Activated naive CD4-positive, alpha-beta T cell treated with anti-CD3 and anti-CD28 coated beads for 36 hours (primary cell): ENCODE results near the gene CPSF7. TPM values are rescaled to one million over a fixed set of nuclear protein-coding genes. Genes with fewer than 3 reads are reported as not detected.

Source experiments
- CTCF ChIA-PET: fragments of 350-600 bp; sonication (Branson Sonifier 250); formaldehyde crosslinking; loops from one replicate; lab custom pipeline; 2021; ENCODE audit warnings: antibody characterized with exemption; lab: Charles Lee
- DNase-seq: peaks from one replicate; pipeline ENCODE4 v3.0.0-alpha.2; 2020
- H3K27ac Mint-ChIP-seq: one replicate; pipeline ENCODE4 v1.8.0; 2021; ENCODE audit warnings: mild to moderate bottlenecking, mixed read lengths
- H3K27me3 Mint-ChIP-seq: one replicate; pipeline ENCODE4 v1.8.0; 2021; ENCODE audit warnings: low read depth, mixed read lengths
- H3K36me3 Mint-ChIP-seq: one replicate; pipeline ENCODE4 v1.8.0; 2021; ENCODE audit warnings: low read depth, mixed read lengths
- H3K4me1 Mint-ChIP-seq: one replicate; pipeline ENCODE4 v1.8.0; 2021; ENCODE audit warnings: low read depth, mixed read lengths
- H3K4me3 Mint-ChIP-seq: one replicate; pipeline ENCODE4 v1.8.0; 2021; ENCODE audit warnings: mild to moderate bottlenecking, moderate library complexity, mixed read lengths
- H3K9me3 Mint-ChIP-seq: one replicate; pipeline ENCODE4 v1.8.0; 2021; ENCODE audit warnings: mixed read lengths
- intact Hi-C: fragments of 100-400 bp; cut with micrococcal nuclease; formaldehyde crosslinking; loops from one replicate; pipeline ENCODE4 v1.15.1; 2023
- total RNA-seq, 2 experiments: library from RNA; stranded (reverse); gene quantifications; one replicate each; pipeline ENCODE4 v1.2.3, GENCODE V29; 2021

CPSF7 gene
- total RNA-seq, 2 experiments from 2014 or later = 106 to 108 TPM

DNA sequence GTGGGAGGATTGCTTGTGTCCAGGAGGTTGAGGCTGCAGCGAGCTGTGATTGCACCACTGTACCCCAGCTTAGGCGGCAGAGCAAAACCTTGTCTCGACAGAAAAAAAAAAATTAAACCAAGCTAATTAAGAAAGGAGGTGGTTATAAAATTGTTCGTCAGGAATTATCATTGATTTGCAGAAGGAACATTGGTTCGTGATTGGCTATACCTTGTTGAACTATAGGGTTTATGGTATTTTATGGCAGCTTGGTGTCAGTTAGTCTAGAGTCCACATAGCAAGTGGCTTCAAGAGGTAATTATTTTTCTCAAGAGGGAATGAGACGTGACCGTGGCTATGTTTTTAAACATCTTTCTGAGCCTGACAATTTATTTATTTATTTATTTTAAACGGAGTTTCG, 48.9 kb downstream of the CPSF7 start:
- Mint-ChIP-seq H3K4me3 (no peak overlapping the region), H3K27ac (no peak overlapping the region), H3K27me3 (no peaks in the 10 kb centered on the region), H3K9me3 (no peaks in the 10 kb centered on the region), H3K36me3 (peaks cover 5% of the 10 kb centered on the region), H3K4me1 (peaks cover 3% of the 10 kb centered on the region)
- CTCF ChIA-PET = interaction anchor here (7.3 kb wide), 1 partner anchor 44 kb away, joined by 243 read pairs; the partner anchor contains the start of genes DDB1 and TKFC
- DNase-seq = no peak
- intact Hi-C loops = loop anchor here (10.0 kb wide), 1 partner anchor 196 kb away; no protein-coding TSS in a partner anchor

DNA sequence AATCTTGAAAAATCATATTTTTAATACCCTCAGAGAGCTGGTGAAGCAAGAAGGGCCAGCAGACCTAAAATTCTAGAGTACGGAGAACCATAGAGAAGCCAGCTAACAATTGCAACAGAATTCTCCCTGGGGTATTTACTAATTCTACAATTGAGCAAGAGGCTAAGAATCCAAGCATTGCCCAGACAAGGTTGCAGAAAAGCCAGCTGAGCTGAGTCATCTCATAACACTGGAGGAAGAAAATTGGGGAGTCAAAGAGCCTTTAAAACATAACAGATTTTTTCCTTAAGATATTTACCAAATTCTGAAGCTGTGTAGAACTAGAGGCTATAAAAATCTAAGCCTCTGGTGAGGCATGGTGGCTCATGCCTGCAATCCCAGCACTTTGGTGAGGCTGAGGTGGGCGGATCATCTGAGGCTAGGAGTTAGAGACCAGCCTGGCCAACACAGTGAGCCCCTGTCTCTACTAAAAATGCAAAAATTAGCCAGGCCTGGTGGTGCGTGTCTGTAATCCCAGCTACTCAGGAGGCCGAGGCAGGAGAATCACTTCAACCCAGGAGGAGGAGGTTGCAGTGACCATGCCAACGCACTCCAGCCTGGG, 51.0 kb downstream of the CPSF7 start:
- intact Hi-C loops = no loop called here
- no peak for DNase-seq
- Mint-ChIP-seq H3K27me3 (no peaks in the 10 kb centered on the region), H3K4me3 (no peak overlapping the region), H3K4me1 (no peaks in the 10 kb centered on the region), H3K27ac (no peak overlapping the region), H3K9me3 (peaks cover 3% of the 10 kb centered on the region), H3K36me3 (peaks cover 18% of the 10 kb centered on the region)
- CTCF ChIA-PET = interaction anchor here (1.0 kb wide), 1 partner anchor 43 kb away, joined by 4 read pairs; no protein-coding TSS in a partner anchor

DNA sequence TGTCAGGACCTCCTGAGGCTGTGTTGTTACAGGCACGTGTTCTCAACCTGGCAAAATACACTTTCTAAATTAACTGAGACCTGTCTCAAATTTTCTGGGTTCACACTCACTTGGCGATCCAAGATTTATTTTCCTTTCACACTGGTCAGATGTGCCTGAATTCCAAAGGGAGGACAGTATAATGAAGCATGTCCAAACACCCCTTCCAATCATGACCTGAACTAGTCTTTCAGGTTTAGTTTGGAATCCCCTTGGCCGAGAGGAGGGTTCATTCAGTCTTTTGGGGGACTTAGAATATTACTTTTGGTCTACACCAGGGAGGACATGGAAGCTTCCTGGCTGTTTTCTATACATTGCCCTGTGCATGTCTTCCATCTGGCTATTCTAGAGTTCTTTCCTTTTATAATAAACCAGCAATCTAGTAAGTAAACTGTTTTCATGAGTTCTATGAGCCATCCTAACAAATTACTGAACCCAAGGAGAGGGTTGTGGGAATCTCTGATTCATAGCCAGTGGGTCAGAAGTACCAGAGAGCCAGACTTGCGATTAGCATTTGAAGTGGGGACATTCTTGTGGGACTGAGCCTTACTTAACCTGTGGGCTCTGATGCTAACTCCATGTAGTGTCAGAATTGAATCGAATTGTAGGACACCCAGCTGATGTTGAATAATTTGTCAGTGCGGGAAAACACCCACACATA, 52.2 kb downstream of the CPSF7 start:
- Mint-ChIP-seq H3K4me3 (no peak overlapping the region), H3K27ac (no peak overlapping the region), H3K4me1 (no peaks in the 10 kb centered on the region), H3K27me3 (no peaks in the 10 kb centered on the region), H3K36me3 (peaks cover 21% of the 10 kb centered on the region), H3K9me3 (peaks cover 3% of the 10 kb centered on the region)
- CTCF ChIA-PET = interaction anchor here (3.6 kb wide), 1 partner anchor 41 kb away, joined by 15 read pairs; no protein-coding TSS in a partner anchor
- intact Hi-C loops = no loop called here
- no peak for DNase-seq

DNA sequence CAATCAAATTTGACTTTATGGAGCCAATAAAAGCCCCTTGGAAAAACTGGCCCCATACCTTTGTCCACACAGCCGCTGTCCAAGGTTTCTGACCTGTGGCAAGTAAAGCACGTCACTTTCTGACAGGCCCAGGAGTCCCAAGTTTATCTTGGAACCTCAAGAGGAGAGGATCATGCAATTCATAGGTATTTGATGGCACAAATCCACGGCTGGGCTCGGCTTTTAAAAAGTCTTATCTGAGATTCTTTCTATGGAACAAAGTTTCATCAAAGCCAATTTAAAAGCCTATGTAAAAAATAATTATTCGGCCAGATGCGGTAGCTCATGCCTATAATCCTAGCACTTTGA, 54.0 kb downstream of the CPSF7 start:
- CTCF ChIA-PET = interaction anchor here (3.6 kb wide), 2 partner anchors 10 to 39 kb away, joined by 15 to 18 read pairs; no protein-coding TSS in a partner anchor
- peaks cover 26% of the 10 kb centered on the region for H3K36me3 Mint-ChIP-seq
- H3K27me3 Mint-ChIP-seq = no peaks in the 10 kb centered on the region
- intact Hi-C loops = no loop called here
- no peaks in the 10 kb centered on the region for H3K4me1 Mint-ChIP-seq
- H3K9me3 Mint-ChIP-seq = peaks cover 3% of the 10 kb centered on the region
- H3K4me3 Mint-ChIP-seq = no peak overlapping the region
- DNase-seq = no peak
- no peak overlapping the region for H3K27ac Mint-ChIP-seq

DNA sequence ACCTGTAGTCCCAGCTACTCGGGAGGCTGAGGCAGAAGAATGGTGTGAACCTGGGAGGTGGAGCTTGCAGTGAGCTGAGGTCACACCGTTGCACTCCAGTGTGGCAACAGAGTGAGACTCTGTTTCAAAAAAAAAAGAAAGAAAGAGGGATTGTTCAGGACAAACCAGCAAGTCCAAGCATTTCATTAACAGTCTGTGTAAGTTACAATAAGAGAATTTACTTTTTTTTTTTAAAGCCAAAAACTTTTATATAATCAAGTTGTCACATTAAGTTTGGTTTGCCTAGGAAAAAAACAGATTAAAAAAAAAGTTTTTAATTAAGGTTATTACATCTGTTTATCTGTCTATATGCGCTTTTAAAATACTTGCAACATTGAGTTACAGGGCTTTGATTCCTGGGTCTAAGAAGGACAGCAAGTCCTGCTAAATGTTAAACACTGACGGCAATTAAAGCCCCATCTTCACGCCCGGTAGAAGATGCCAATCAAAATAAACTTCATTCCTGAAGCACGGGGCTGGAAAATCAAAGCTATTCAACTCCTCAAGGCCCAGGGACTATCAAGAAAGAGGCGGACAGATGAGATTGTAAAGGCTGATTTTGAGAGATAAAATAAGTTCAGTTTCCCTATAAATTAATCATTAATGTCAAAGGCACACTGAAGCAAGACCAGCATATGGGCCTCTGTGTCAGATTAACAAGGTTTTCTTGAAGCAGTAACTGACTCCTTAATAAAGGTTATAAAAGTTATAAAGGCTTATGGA, 56.9 kb downstream of the CPSF7 start:
- H3K9me3 Mint-ChIP-seq = peaks cover 3% of the 10 kb centered on the region
- no peak overlapping the region for H3K4me3 Mint-ChIP-seq
- H3K4me1 Mint-ChIP-seq = no peaks in the 10 kb centered on the region
- peaks cover 34% of the 10 kb centered on the region for H3K36me3 Mint-ChIP-seq
- intact Hi-C loops = no loop called here
- DNase-seq = no peak
- CTCF ChIA-PET = interaction anchor here (0.8 to 1.3 kb wide), 2 partner anchors 13 to 37 kb away, joined by 3 to 4 read pairs; no protein-coding TSS in a partner anchor
- no peaks in the 10 kb centered on the region for H3K27me3 Mint-ChIP-seq
- no peak overlapping the region for H3K27ac Mint-ChIP-seq

DNA sequence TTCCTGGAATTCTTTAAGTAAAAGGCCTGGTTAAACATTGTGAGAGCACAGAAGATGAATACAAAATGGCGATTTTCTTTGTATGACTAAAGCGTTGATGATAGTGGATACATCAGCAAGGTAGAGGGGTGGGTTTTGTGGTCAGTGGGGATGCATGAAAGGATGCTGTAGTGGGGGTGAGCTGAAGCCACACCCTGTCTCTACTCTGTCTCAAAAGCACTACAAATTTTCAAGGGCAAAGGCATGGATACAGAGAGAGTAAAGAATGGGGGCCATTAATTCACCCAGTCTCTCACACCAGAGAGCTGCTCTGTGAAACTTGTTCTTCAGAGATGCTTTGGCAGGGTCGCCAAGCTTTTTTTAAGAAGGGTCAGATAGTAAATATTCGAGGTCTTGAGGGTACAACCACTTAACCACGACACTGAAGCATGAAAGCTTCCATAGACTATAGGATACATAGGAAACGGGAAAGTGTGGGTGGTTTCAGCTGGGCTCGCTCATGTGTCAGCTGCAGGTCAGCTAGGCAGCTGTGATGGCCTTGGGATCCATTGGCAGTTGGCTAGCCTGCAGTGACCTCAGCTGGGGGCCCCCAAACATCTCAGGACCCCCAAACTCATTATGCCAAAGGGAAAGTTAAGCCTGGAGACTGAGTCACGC, 59.3 kb downstream of the CPSF7 start:
- Mint-ChIP-seq H3K4me3 (no peak overlapping the region), H3K27me3 (no peaks in the 10 kb centered on the region), H3K36me3 (peaks cover 35% of the 10 kb centered on the region), H3K27ac (no peak overlapping the region), H3K9me3 (peaks cover 3% of the 10 kb centered on the region), H3K4me1 (no peaks in the 10 kb centered on the region)
- intact Hi-C loops = no loop called here
- DNase-seq = no peak
- CTCF ChIA-PET = interaction anchor here (1.1 to 3.0 kb wide), 4 partner anchors 8 to 34 kb away, joined by 3 to 25 read pairs (median 8); partner anchors contain the start of genes CYB561A3 and TMEM138

DNA sequence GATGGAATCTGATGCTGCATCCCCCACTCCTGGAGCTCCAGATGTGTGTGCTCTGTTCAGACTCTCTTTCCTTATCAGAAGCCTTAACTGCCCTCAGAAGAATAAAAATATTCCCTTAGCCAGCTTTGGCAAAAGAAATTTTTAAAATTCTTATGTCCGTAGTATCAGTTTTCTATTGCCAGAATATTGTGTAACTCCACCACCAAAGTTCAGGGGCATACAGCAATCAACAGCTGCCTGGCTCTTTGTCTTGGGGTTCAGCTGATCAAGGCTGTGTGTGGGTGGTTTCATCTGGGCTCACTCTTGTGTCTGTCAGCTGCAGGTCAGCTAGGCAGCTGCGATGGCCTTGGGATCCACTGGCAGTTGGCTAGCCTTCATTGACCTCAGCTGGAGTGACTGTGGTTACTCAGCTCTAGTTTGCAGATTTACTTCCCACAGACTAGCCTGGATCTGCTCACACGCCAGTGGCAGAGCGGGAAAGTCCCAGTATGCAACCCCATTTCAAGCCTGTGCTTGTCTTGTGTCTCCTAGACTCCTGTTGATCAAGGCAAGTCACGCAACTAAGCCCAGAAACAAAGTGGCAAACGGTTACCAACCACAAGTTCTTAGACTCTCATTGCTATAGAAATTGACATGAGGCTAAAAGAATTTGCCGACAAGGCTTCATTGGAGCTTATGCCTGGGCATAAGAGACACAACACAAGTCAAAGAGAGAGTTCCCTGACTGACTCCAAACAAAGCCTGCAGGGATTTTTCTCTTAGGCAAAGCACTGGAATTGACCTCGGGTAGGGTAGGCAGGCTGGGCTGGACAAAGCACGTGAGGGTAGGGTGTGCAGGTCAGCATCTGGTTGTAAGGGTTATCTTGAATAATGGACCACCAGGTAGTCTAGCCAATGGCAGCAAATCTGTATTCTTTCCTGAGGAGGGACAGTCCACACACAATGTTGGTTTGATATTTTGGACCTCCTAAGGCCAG, 60.1 kb downstream of the CPSF7 start:
- intact Hi-C loops = loop anchor here (10.0 kb wide), 1 partner anchor 1615 kb away; the partner anchor contains the start of gene STX3
- Mint-ChIP-seq H3K27ac (peak overlapping the region; percentile 2), H3K36me3 (peaks cover 32% of the 10 kb centered on the region), H3K4me1 (no peaks in the 10 kb centered on the region), H3K27me3 (no peaks in the 10 kb centered on the region), H3K9me3 (no peaks in the 10 kb centered on the region), H3K4me3 (no peak overlapping the region)
- no peak for DNase-seq
- CTCF ChIA-PET = interaction anchor here (1.1 to 3.0 kb wide), 3 partner anchors 7 to 33 kb away, joined by 3 to 25 read pairs (median 12); partner anchors contain the start of gene TMEM138

DNA sequence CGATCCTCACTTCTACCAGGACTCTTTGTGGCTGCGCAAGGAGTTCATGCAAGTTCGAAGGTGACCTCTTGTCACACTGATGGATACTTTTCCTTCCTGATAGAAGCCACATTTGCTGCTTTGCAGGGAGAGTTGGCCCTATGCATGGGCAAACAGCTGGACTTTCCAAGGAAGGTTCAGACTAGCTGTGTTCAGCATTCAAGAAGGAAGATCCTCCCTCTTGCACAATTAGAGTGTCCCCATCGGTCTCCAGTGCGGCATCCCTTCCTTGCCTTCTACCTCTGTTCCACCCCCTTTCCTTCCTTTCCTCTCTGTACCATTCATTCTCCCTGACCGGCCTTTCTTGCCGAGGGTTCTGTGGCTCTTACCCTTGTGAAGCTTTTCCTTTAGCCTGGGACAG, 61.1 kb downstream of the CPSF7 start:
- Mint-ChIP-seq H3K9me3 (no peaks in the 10 kb centered on the region), H3K27me3 (no peaks in the 10 kb centered on the region), H3K27ac (no peak overlapping the region), H3K4me3 (no peak overlapping the region), H3K36me3 (peaks cover 29% of the 10 kb centered on the region), H3K4me1 (peaks cover 4% of the 10 kb centered on the region)
- DNase-seq = no peak
- intact Hi-C loops = loop anchor here (10.0 kb wide), 1 partner anchor 1614 kb away; the partner anchor contains the start of gene STX3
- CTCF ChIA-PET = interaction anchor here (2.1 to 3.0 kb wide), 2 partner anchors 17 to 32 kb away, joined by 12 to 25 read pairs; no protein-coding TSS in a partner anchor

DNA sequence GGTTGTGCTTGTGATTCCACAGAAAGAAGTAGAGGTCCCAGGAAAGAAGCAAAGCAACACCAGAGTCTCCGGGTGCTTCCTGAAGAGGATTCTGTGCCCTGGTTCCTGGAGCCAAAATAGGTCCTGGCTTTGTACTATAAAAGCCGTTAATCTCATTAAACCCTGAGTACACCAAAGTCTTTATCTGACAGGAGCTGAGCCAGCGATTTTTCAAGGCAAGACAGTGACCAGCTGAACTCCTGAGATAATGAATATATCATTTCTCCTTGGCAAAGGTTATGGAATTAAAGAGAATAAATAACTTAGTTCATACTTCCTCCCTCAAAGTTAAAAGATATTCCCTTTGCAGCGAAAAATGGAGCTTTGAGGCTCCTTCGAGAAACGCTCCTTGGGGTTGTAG, 62.4 kb downstream of the CPSF7 start:
- no peak overlapping the region for H3K4me3 Mint-ChIP-seq
- DNase-seq = no peak
- intact Hi-C loops = loop anchor here (10.0 kb wide), 1 partner anchor 1613 kb away; the partner anchor contains the start of gene STX3
- CTCF ChIA-PET = interaction anchor here (2.6 to 3.7 kb wide), 2 partner anchors 18 to 31 kb away, joined by 13 read pairs; no protein-coding TSS in a partner anchor
- H3K27ac Mint-ChIP-seq = no peak overlapping the region
- H3K36me3 Mint-ChIP-seq = peaks cover 29% of the 10 kb centered on the region
- peaks cover 16% of the 10 kb centered on the region for H3K4me1 Mint-ChIP-seq
- H3K27me3 Mint-ChIP-seq = no peaks in the 10 kb centered on the region
- no peaks in the 10 kb centered on the region for H3K9me3 Mint-ChIP-seq

DNA sequence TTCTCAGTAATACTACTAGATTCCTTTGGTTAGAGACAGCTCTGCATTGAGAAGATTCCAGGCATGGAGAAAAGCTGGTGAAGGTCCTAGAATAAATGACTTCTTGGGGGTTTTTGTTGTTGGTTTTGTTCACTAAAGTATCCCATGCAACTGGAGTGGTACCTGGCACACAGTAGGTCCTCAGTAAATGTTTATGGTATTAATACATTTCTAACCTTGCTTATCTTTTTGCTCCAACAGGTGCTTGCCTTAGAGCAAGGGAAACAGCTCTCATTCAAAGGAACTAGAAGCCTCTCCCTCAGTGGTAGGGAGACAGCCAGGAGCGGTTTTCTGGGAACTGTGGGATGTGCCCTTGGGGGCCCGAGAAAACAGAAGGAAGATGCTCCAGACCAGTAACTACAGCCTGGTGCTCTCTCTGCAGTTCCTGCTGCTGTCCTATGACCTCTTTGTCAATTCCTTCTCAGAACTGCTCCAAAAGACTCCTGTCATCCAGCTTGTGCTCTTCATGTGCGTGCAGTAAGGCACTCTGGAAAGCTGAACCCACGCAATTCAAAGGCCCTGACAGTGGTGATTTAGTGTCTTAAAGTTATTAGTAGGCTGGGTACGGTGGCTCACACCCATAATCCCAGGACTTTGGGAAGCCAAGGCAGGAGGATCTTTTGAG, 65.6 kb downstream of the CPSF7 start:
- Mint-ChIP-seq H3K4me1 (peaks cover 35% of the 10 kb centered on the region), H3K27me3 (no peaks in the 10 kb centered on the region), H3K9me3 (no peaks in the 10 kb centered on the region), H3K36me3 (peaks cover 26% of the 10 kb centered on the region), H3K27ac (no peak overlapping the region), H3K4me3 (peak overlapping the region; percentile 100)
- CTCF ChIA-PET = interaction anchor here (1.3 to 7.3 kb wide), 5 partner anchors 21 to 82 kb away, joined by 3 to 60 read pairs (median 13); no protein-coding TSS in a partner anchor
- no peak for DNase-seq
- intact Hi-C loops = loop anchor here (5.0 to 10.0 kb wide), 2 partner anchors 522 to 1609 kb away; partner anchors contain the start of genes CCDC86 and STX3
